ENCODE data around the gene URB1. TPM values are rescaled to one million over a fixed set of nuclear protein-coding genes. Genes with fewer than 3 reads are reported as not detected.

URB1 gene
- polyA plus RNA-seq, 3 donors, result 12.4 to 13.2 (median 12.8) TPM

GRCh38 chr21:32350211-32350980 is 42.4 kb downstream of the URB1 start:
- no peak for DNase-seq (ENCODE audit: extremely low read depth in 1 of 11, low read depth in 9 of 11, low spot score in 4 of 11)

GRCh38 chr21:32349333-32349944 is 43.4 kb downstream of the URB1 start:
- DNase-seq (ENCODE audit: extremely low read depth in 1 of 11, low read depth in 9 of 11, low spot score in 4 of 11), result no peak

- no peak for DNase-seq (ENCODE audit: extremely low read depth in 1 of 11, low read depth in 9 of 11, low spot score in 4 of 11)
Measured at GRCh38 chr21:32348604-32349332, 44.0 kb downstream of the URB1 start.

GRCh38 chr21:32347977-32348376 is 44.8 kb downstream of the URB1 start:
- DNase-seq (ENCODE audit: extremely low read depth in 1 of 11, low read depth in 9 of 11, low spot score in 4 of 11), result no peak

GRCh38 chr21:32347351-32347750 is 45.5 kb downstream of the URB1 start:
- DNase-seq (ENCODE audit: extremely low read depth in 1 of 11, low read depth in 9 of 11, low spot score in 4 of 11), result no peak

- no peak for DNase-seq (ENCODE audit: extremely low read depth in 1 of 11, low read depth in 9 of 11, low spot score in 4 of 11)
Measured at GRCh38 chr21:32346951-32347350, 45.9 kb downstream of the URB1 start.

GRCh38 chr21:32340863-32341848 is 51.7 kb downstream of the URB1 start:
- no peak for DNase-seq (ENCODE audit: extremely low read depth in 1 of 11, low read depth in 9 of 11, low spot score in 4 of 11)

- no peak for DNase-seq (ENCODE audit: extremely low read depth in 1 of 11, low read depth in 9 of 11, low spot score in 4 of 11)
Measured at GRCh38 chr21:32338209-32338921, 54.4 kb downstream of the URB1 start.

- no peak for DNase-seq (ENCODE audit: extremely low read depth in 1 of 11, low read depth in 9 of 11, low spot score in 4 of 11)
Measured at GRCh38 chr21:32337206-32337605, 55.6 kb downstream of the URB1 start.

GRCh38 chr21:32336711-32337110 is 56.1 kb downstream of the URB1 start:
- no peak for DNase-seq (ENCODE audit: extremely low read depth in 1 of 11, low read depth in 9 of 11, low spot score in 4 of 11)

GRCh38 chr21:32335601-32336575 is 56.9 kb downstream of the URB1 start:
- no peak for DNase-seq (ENCODE audit: extremely low read depth in 1 of 11, low read depth in 9 of 11, low spot score in 4 of 11)

- DNase-seq (ENCODE audit: extremely low read depth in 1 of 11, low read depth in 9 of 11, low spot score in 4 of 11), result no peak
Measured at GRCh38 chr21:32334980-32335531, 57.8 kb downstream of the URB1 start.

GRCh38 chr21:32333953-32334673 is 58.7 kb downstream of the URB1 start:
- no peak for DNase-seq (ENCODE audit: extremely low read depth in 1 of 11, low read depth in 9 of 11, low spot score in 4 of 11)

- no peak for DNase-seq (ENCODE audit: extremely low read depth in 1 of 11, low read depth in 9 of 11, low spot score in 4 of 11)
Measured at GRCh38 chr21:32332463-32332951, 60.3 kb downstream of the URB1 start.

- no peak for DNase-seq (ENCODE audit: extremely low read depth in 1 of 11, low read depth in 9 of 11, low spot score in 4 of 11)
Measured at GRCh38 chr21:32331444-32332305, 61.1 kb downstream of the URB1 start.

Measured in renal cortex interstitium (tissue), 11 donors.